ENCODE data around the gene RHOBTB3. TPM values are rescaled to one million over a fixed set of nuclear protein-coding genes. Genes with fewer than 3 reads are reported as not detected.

Gene RHOBTB3
- total and polyA plus RNA-seq, 2 donors (not counting 1 experiment from before 2014, with no cell fraction given) = 337 to 338 TPM

DNA sequence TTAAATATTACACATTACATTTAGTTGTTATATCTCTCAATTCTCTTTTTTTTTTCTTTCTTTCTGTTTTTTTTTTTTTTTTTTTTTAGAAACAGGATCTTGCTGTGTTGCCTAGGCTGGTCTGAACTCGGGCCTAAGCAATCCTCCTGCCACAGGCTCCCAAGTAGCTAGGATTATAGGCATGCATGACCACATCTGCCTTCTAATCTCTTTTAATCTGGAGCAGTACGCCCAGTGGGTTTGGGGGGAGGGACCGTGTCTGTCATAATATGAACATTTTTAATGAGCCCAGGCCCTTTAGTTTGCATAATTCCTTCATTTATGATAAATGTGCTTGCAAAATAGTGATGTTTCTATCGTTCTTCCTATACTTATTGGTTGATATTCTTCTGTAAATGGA is 10.3 kb downstream of the RHOBTB3 start:
- Histone ChIP-seq H2AFZ (ENCODE audit: low read length) (no peak overlapping the region), H3K4me2 (ENCODE audit: extremely low read depth, insufficient read depth, low read length) (no peak overlapping the region), H3K36me3 (ENCODE audit: control insufficient read depth, insufficient read depth, low read length) (peaks cover 16% of the 10 kb centered on the region), H3K9me3 (ENCODE audit: control insufficient read depth, insufficient read depth, low read depth, low read length) (no peaks in the 10 kb centered on the region), H3K9ac (ENCODE audit: insufficient read depth, low read length) (no peak overlapping the region), H3K27me3 (ENCODE audit: control insufficient read depth, insufficient read depth, low read length) (no peaks in the 10 kb centered on the region), H3K4me1 (ENCODE audit: control insufficient read depth, extremely low read depth, insufficient read depth, low read length) (peaks cover 2% of the 10 kb centered on the region), H3K79me2 (ENCODE audit: control insufficient read depth, insufficient read depth, low read length) (peaks cover 25% of the 10 kb centered on the region), H4K20me1 (ENCODE audit: control insufficient read depth, extremely low read depth, insufficient read depth, low read length) (no peaks in the 10 kb centered on the region), H3K27ac (ENCODE audit: insufficient read depth, low read length) (no peak overlapping the region), H3K4me3 (replicated peaks in 1 of 4; ENCODE audit: control extremely low read depth in 1 of 4, insufficient read depth in 1 of 4, low read depth in 3 of 4, low read length in 4 of 4) (no peak overlapping the region)
- TF ChIP-seq, protein P1, sequence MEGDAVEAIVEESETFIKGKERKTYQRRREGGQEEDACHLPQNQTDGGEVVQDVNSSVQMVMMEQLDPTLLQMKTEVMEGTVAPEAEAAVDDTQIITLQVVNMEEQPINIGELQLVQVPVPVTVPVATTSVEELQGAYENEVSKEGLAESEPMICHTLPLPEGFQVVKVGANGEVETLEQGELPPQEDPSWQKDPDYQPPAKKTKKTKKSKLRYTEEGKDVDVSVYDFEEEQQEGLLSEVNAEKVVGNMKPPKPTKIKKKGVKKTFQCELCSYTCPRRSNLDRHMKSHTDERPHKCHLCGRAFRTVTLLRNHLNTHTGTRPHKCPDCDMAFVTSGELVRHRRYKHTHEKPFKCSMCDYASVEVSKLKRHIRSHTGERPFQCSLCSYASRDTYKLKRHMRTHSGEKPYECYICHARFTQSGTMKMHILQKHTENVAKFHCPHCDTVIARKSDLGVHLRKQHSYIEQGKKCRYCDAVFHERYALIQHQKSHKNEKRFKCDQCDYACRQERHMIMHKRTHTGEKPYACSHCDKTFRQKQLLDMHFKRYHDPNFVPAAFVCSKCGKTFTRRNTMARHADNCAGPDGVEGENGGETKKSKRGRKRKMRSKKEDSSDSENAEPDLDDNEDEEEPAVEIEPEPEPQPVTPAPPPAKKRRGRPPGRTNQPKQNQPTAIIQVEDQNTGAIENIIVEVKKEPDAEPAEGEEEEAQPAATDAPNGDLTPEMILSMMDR (conservative IDR thresholded peaks at IDR 0.05 in 1 of 2, IDR thresholded peaks at IDR 0.05 in 1 of 2; ENCODE audit: low read depth in 1 of 2, low read length in 2 of 2) = no peak
- TF ChIP-seq EZH2 (IDR thresholded peaks at IDR 0.05; ENCODE audit: low read length, missing control alignments) = no peak
- no peak for DNase-seq (ENCODE audit: low read depth in 2 of 2)

DNA sequence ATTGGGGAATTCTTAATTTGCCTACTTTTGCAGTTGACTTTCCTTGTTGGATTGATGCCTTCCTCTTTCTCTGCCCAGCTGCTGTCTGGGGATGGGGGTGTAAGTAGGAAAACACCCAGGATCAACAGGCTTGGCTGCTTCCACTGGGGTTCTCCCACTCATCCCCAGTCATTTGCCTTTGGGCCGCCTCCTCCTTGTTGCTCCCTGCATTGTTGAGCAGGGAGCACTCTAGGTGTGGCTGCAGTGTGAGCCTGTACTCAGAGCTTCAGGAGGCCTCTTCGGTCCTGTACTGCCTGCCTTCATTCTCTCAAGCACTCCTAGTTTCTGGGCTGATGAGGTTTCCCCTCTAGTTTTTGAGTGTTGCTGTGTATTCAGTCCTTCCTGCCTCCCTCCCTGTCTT is 12.1 kb downstream of the RHOBTB3 start:
- H3K27ac ChIP-seq (ENCODE audit: insufficient read depth, low read length) = no peak overlapping the region

GRCh38 chr5:95743877-95744276 is 12.7 kb downstream of the RHOBTB3 start:
- no peak overlapping the region for H3K27ac ChIP-seq (ENCODE audit: insufficient read depth, low read length)
- no peak overlapping the region for H3K4me3 ChIP-seq (replicated peaks in 1 of 4; ENCODE audit: control extremely low read depth in 1 of 4, insufficient read depth in 1 of 4, low read depth in 3 of 4, low read length in 4 of 4)
- H3K9ac ChIP-seq (ENCODE audit: insufficient read depth, low read length) = no peak overlapping the region
- no peak for TF ChIP-seq EZH2 (IDR thresholded peaks at IDR 0.05; ENCODE audit: low read length, missing control alignments)
- TF ChIP-seq, protein P1 (conservative IDR thresholded peaks at IDR 0.05 in 1 of 2, IDR thresholded peaks at IDR 0.05 in 1 of 2; ENCODE audit: low read depth in 1 of 2, low read length in 2 of 2) = no peak
- H3K79me2 ChIP-seq (ENCODE audit: control insufficient read depth, insufficient read depth, low read length) = peaks cover 16% of the 10 kb centered on the region
- no peak overlapping the region for H2AFZ ChIP-seq (ENCODE audit: low read length)
- H3K36me3 ChIP-seq (ENCODE audit: control insufficient read depth, insufficient read depth, low read length) = peaks cover 10% of the 10 kb centered on the region
- H3K9me3 ChIP-seq (ENCODE audit: control insufficient read depth, insufficient read depth, low read depth, low read length) = no peaks in the 10 kb centered on the region
- no peaks in the 10 kb centered on the region for H3K27me3 ChIP-seq (ENCODE audit: control insufficient read depth, insufficient read depth, low read length)
- H4K20me1 ChIP-seq (ENCODE audit: control insufficient read depth, extremely low read depth, insufficient read depth, low read length) = no peaks in the 10 kb centered on the region
- peaks cover 5% of the 10 kb centered on the region for H3K4me1 ChIP-seq (ENCODE audit: control insufficient read depth, extremely low read depth, insufficient read depth, low read length)
- no peak for DNase-seq (ENCODE audit: low read depth in 2 of 2)
- no peak overlapping the region for H3K4me2 ChIP-seq (ENCODE audit: extremely low read depth, insufficient read depth, low read length)

More for the DNA sequence above, 12.1 kb downstream of the RHOBTB3 start:
- Histone ChIP-seq H2AFZ (ENCODE audit: low read length) (no peak overlapping the region), H3K4me3 (replicated peaks in 1 of 4; ENCODE audit: control extremely low read depth in 1 of 4, insufficient read depth in 1 of 4, low read depth in 3 of 4, low read length in 4 of 4) (no peak overlapping the region), H3K79me2 (ENCODE audit: control insufficient read depth, insufficient read depth, low read length) (peaks cover 17% of the 10 kb centered on the region), H3K4me2 (ENCODE audit: extremely low read depth, insufficient read depth, low read length) (no peak overlapping the region), H3K4me1 (ENCODE audit: control insufficient read depth, extremely low read depth, insufficient read depth, low read length) (peaks cover 5% of the 10 kb centered on the region), H3K36me3 (ENCODE audit: control insufficient read depth, insufficient read depth, low read length) (peaks cover 10% of the 10 kb centered on the region), H3K27me3 (ENCODE audit: control insufficient read depth, insufficient read depth, low read length) (no peaks in the 10 kb centered on the region), H3K9me3 (ENCODE audit: control insufficient read depth, insufficient read depth, low read depth, low read length) (no peaks in the 10 kb centered on the region), H3K9ac (ENCODE audit: insufficient read depth, low read length) (no peak overlapping the region), H4K20me1 (ENCODE audit: control insufficient read depth, extremely low read depth, insufficient read depth, low read length) (no peaks in the 10 kb centered on the region)
- no peak for TF ChIP-seq EZH2 (IDR thresholded peaks at IDR 0.05; ENCODE audit: low read length, missing control alignments)
- TF ChIP-seq, protein P1 (conservative IDR thresholded peaks at IDR 0.05 in 1 of 2, IDR thresholded peaks at IDR 0.05 in 1 of 2; ENCODE audit: low read depth in 1 of 2, low read length in 2 of 2) = no peak
- no peak for DNase-seq (ENCODE audit: low read depth in 2 of 2)

Measured in fibroblast of lung (primary cell).